ENCODE data around the gene OXSM.

DNA sequence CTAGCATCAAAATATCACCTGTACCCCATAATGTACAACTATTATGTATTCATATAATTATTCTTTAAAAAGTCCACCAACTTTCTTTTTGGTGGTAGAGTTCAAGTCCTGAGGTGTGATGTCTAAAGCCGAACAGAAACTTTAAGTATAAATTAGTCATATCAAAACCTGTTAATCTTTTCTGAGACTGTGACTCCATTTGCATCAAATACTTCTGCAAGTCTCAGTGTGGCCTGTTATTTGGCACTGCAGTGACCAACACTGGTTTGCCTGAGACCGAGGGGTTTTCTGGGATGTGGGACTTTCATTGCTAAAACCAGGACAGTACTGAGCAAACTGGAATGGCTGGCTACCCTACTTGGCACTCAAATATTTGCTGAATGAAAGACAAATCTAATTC, 14.0 kb upstream of the OXSM start:
- TF ChIP-seq, protein P1, sequence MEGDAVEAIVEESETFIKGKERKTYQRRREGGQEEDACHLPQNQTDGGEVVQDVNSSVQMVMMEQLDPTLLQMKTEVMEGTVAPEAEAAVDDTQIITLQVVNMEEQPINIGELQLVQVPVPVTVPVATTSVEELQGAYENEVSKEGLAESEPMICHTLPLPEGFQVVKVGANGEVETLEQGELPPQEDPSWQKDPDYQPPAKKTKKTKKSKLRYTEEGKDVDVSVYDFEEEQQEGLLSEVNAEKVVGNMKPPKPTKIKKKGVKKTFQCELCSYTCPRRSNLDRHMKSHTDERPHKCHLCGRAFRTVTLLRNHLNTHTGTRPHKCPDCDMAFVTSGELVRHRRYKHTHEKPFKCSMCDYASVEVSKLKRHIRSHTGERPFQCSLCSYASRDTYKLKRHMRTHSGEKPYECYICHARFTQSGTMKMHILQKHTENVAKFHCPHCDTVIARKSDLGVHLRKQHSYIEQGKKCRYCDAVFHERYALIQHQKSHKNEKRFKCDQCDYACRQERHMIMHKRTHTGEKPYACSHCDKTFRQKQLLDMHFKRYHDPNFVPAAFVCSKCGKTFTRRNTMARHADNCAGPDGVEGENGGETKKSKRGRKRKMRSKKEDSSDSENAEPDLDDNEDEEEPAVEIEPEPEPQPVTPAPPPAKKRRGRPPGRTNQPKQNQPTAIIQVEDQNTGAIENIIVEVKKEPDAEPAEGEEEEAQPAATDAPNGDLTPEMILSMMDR (IDR thresholded peaks at IDR 0.05): no peak
- no peak for TF ChIP-seq POLR2AphosphoS5 (IDR thresholded peaks at IDR 0.05)
- TF ChIP-seq POLR2A (IDR thresholded peaks at IDR 0.05): no peak
- no peak for TF ChIP-seq EP300 (IDR thresholded peaks at IDR 0.05; ENCODE audit: low read depth)
